Transverse colon (tissue), 4 donors: ENCODE data around the gene CEP89. TPM values are rescaled to one million over a fixed set of nuclear protein-coding genes. Genes with fewer than 3 reads are reported as not detected.

Experiments
- DNase-seq: peaks from one replicate; pipeline ENCODE4 v3.0.0-alpha.2; 2019
- H3K27ac ChIP-seq, 4 donors: fragments of 200-600 bp; sonication (generic); 2 replicates each; pipeline ENCODE4 v1.5.1; 2016 to 2018; ENCODE audit warnings: inconsistent platforms in 4 of 4
- H3K27me3 ChIP-seq: fragments of 200-600 bp; sonication (generic); 2 replicates; pipeline ENCODE4 v1.5.1; 2017; ENCODE audit warnings: inconsistent platforms
- H3K36me3 ChIP-seq, 4 donors: fragments of 200-600 bp; sonication (generic); 2 replicates each; pipeline ENCODE4 v1.5.1; 2017 to 2019; ENCODE audit warnings: inconsistent platforms in 4 of 4
- H3K4me1 ChIP-seq, 4 donors: fragments of 200-600 bp; sonication (generic); 2 replicates each; pipeline ENCODE4 v1.5.1; 2017 to 2020; ENCODE audit warnings: inconsistent platforms in 4 of 4
- H3K4me3 ChIP-seq, 4 donors: fragments of 200-600 bp; sonication (generic); 1 replicate in 1 of 4; 2 replicates in 3 of 4; pipeline versions ENCODE4 v1.5.1 to v1.6.1; 2017 to 2019; ENCODE audit warnings: inconsistent platforms in 4 of 4
- H3K9me3 ChIP-seq, 2 donors: fragments of 200-600 bp; sonication (generic); 2 replicates each; pipeline ENCODE4 v1.5.1; 2017 to 2019; ENCODE audit warnings: inconsistent platforms in 2 of 2
- EP300 ChIP-seq: sonication (generic); formaldehyde crosslinking; IDR thresholded peaks from one replicate; pipeline ENCODE4 v1.6.1; 2017; ENCODE audit warnings: antibody characterized with exemption, low read depth
- POLR2A ChIP-seq: fragments of 450-650 bp; IDR thresholded peaks from one replicate; pipeline ENCODE4 v1.6.1; 2016; ENCODE audit warnings: antibody characterized with exemption, mild to moderate bottlenecking, moderate library complexity
- POLR2AphosphoS5 ChIP-seq, 3 donors: sonication (generic); formaldehyde crosslinking; IDR thresholded peaks; one replicate each; pipeline ENCODE4 v1.6.1; 2016; ENCODE audit warnings: antibody characterized with exemption in 3 of 3
- WGBS, 2 donors: methylation state at CpG; one replicate each; pipeline ENCODE4 v1.1.5; 2018; ENCODE audit warnings: low coverage in 1 of 2; 5-methylcytosine and 5-hydroxymethylcytosine counted together
- in situ Hi-C, 4 donors: fragments of 200-750 bp; cut with MboI; loops; one replicate each; pipeline versions ENCODE4 v1.15.0 to v1.15.1; 2017; ENCODE audit warnings: low sequenced_read_pairs in 3 of 4, low pct_ligation_motif_present in 1 of 4, low pct_unique_long_range_greater_than_20kb in 1 of 4
- intact Hi-C: fragments of 100-400 bp; cut with DNase I; formaldehyde crosslinking; loops from one replicate; pipeline ENCODE4 v1.15.1; 2023; ENCODE audit warnings: low total_unique reads
- total RNA-seq, 4 donors: library from RNA; depleted of rRNA; stranded (reverse); fragments of >200 nt; gene quantifications; one replicate each; pipeline ENCODE4 v1.1.0, GENCODE V29; 2016
- TF ChIP-seq, protein P1 (sequence below), 5 experiments: fragments of 200-600 bp in 3 of 5; fragments of 450-650 bp in 2 of 5; sonication (generic) in 3 of 5; IDR thresholded peaks; 1 replicate in 2 of 5; 2 replicates in 3 of 5; pipeline ENCODE4 v1.5.1; 2016 to 2017; ENCODE audit warnings: antibody characterized with exemption in 5 of 5, inconsistent platforms in 3 of 5, mild to moderate bottlenecking in 2 of 5, moderate library complexity in 1 of 5

The CEP89 gene
- total RNA-seq, 4 donors from 2014 or later: 4.5 to 39.6 (median 9.4) TPM

DNA sequence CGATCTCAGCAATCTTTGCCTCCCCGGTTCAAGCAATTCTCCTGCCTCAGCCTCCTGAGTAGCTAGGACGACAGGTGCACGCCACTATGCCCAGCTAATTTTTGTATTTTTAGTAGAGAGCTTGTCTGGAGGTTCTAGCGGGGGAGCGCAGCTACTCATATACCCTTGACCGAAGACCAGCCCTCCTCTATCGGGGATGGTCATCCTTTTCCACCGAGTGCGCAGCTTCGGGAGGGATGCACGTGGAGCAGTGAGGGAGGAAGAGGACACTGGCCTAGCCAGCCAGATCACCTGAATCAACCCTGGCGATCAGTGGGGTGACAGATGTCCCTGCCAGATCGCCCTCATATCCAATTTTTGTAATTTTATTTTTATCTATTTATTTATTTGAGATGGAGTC is 109.0 kb downstream of the CEP89 start:
- Histone ChIP-seq H3K36me3 (no peaks in the 10 kb centered on the region), H3K27ac (no peak overlapping the region), H3K4me1 (no peaks in the 10 kb centered on the region), H3K27me3 (peaks cover 6% of the 10 kb centered on the region), H3K9me3 (no peaks in the 10 kb centered on the region), H3K4me3 (no peak overlapping the region)
- intact Hi-C loops: no loop called here
- WGBS, 2 donors: 83 to 94% methylated on average over 3 to 14 of the region's 14 CpGs
- in situ Hi-C loops: no loop called here
- no peak for TF ChIP-seq EP300
- TF ChIP-seq POLR2A: no peak
- TF ChIP-seq POLR2AphosphoS5 (IDR thresholded peaks at IDR 0.05): no peak
- TF ChIP-seq, protein P1, sequence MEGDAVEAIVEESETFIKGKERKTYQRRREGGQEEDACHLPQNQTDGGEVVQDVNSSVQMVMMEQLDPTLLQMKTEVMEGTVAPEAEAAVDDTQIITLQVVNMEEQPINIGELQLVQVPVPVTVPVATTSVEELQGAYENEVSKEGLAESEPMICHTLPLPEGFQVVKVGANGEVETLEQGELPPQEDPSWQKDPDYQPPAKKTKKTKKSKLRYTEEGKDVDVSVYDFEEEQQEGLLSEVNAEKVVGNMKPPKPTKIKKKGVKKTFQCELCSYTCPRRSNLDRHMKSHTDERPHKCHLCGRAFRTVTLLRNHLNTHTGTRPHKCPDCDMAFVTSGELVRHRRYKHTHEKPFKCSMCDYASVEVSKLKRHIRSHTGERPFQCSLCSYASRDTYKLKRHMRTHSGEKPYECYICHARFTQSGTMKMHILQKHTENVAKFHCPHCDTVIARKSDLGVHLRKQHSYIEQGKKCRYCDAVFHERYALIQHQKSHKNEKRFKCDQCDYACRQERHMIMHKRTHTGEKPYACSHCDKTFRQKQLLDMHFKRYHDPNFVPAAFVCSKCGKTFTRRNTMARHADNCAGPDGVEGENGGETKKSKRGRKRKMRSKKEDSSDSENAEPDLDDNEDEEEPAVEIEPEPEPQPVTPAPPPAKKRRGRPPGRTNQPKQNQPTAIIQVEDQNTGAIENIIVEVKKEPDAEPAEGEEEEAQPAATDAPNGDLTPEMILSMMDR (IDR thresholded peaks at IDR 0.05): no peak
- no peak for DNase-seq

DNA sequence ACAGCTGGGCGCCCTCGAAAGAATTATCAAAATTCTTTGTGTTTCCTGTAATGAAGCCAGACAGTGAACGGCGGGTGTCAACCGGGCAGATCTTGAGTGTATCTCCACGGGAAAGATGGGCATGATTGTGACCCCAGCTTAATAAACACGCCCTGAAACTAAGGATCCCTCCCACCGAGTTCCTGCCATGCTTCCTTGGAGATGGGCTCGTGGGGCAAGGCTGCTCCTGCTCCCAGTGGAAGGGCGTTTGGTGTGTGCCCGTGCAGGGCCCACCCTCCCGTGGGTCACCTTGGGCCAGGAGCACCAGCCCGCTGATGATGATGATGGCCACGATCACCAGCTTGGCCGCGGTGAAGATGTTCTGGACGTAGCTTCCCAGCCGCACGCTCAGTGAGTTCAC is 109.6 kb downstream of the CEP89 start:
- Histone ChIP-seq H3K27me3 (peaks cover 6% of the 10 kb centered on the region), H3K27ac (no peak overlapping the region), H3K36me3 (no peaks in the 10 kb centered on the region), H3K4me1 (no peaks in the 10 kb centered on the region), H3K9me3 (no peaks in the 10 kb centered on the region), H3K4me3 (no peak overlapping the region)
- TF ChIP-seq POLR2AphosphoS5 (IDR thresholded peaks at IDR 0.05) (no peak), POLR2A (no peak), EP300 (no peak)
- TF ChIP-seq, protein P1 (IDR thresholded peaks at IDR 0.05): no peak
- no peak for DNase-seq
- WGBS, 2 donors: 80 to 89% methylated on average over 6 to 19 of the region's 19 CpGs
- intact Hi-C loops: no loop called here
- in situ Hi-C loops: no loop called here

DNA sequence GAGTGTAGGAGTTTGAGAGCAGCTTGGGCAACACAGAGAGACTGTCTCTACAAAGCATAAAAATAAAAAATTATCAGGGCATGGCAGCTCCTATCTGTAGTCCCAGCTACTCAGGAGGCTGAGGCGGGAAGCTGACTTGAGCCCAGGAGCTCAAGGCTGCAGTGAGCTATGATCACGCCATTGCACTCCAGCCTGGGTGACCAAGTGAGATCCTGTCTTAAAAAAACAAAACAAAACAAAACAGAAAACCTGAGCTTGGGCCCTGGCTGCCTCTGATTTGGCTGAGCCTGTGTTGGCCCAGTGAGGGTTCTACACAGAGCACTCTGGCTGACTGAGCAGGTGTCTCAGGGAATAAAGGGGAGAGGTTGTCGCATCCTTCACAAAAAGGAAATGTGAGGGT is 110.2 kb downstream of the CEP89 start:
- WGBS, 2 donors: 93 to 95% methylated on average over 3 of the region's 3 CpGs
- Histone ChIP-seq H3K4me3 (no peak overlapping the region), H3K4me1 (no peaks in the 10 kb centered on the region), H3K36me3 (no peaks in the 10 kb centered on the region), H3K27ac (no peak overlapping the region), H3K9me3 (no peaks in the 10 kb centered on the region), H3K27me3 (peaks cover 6% of the 10 kb centered on the region)
- TF ChIP-seq POLR2AphosphoS5 (IDR thresholded peaks at IDR 0.05) (no peak), POLR2A (no peak), EP300 (no peak)
- TF ChIP-seq, protein P1 (IDR thresholded peaks at IDR 0.05): no peak
- intact Hi-C loops: no loop called here
- DNase-seq: no peak
- in situ Hi-C loops: no loop called here

DNA sequence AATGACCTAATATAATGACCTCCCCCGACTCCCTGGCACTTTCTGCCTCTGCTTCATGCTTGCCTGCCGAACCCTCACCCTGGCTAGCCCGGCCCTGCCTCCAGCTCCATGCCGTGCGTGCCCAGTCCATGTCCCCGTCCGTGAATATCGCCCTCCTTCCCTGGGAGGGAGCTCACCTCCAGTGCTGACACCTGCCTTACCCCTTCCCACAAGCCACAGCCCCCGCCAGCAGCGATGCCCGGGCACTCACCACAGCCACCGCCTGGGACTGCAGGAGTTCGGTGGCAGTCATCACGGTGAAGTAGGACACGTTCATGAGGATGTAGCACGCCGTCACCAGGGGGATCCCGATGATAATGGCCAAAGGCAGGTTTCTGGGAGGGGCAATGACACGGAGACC is 112.2 kb downstream of the CEP89 start:
- in situ Hi-C loops: no loop called here
- no peak overlapping the region for H3K4me3 ChIP-seq
- WGBS, 2 donors: 95% methylated on average over 19 of the region's 19 CpGs; no CpG with 5 or more reads in 1 of the 2 donors
- H3K9me3 ChIP-seq: no peaks in the 10 kb centered on the region
- DNase-seq: no peak
- intact Hi-C loops: no loop called here
- TF ChIP-seq POLR2A (no peak), EP300 (no peak), POLR2AphosphoS5 (IDR thresholded peaks at IDR 0.05) (no peak)
- TF ChIP-seq, protein P1 (IDR thresholded peaks at IDR 0.05): no peak
- no peaks in the 10 kb centered on the region for H3K36me3 ChIP-seq
- no peaks in the 10 kb centered on the region for H3K4me1 ChIP-seq
- no peak overlapping the region for H3K27ac ChIP-seq
- H3K27me3 ChIP-seq: peaks cover 2% of the 10 kb centered on the region
